ENCODE measurements around the gene COL4A2. TPM values are rescaled to one million over a fixed set of nuclear protein-coding genes. Genes with fewer than 3 reads are reported as not detected.

Gene COL4A2
- total RNA-seq, 4 donors from 2014 or later, result 43.0 to 72.7 (median 53.5) TPM

GRCh38 chr13:110334256-110334655, 27.2 kb downstream of the COL4A2 start:
- Histone ChIP-seq H3K9me3 (no peaks in the 10 kb centered on the region), H3K27me3 (no peaks in the 10 kb centered on the region), H3K4me1 (peaks cover 12% of the 10 kb centered on the region), H3K27ac (no peak overlapping the region), H3K36me3 (no peaks in the 10 kb centered on the region), H3K4me3 (no peak overlapping the region)
- no peak for DNase-seq (ENCODE audit: low spot score in 2 of 2)
- no peak for TF ChIP-seq CTCF (IDR thresholded peaks at IDR 0.05)
- TF ChIP-seq POLR2A (IDR thresholded peaks at IDR 0.05), result no peak
- TF ChIP-seq POLR2AphosphoS5 (IDR thresholded peaks at IDR 0.05), result no peak
- TF ChIP-seq EP300 (IDR thresholded peaks at IDR 0.05), result no peak
- 72% methylated on average over 8 of the region's 8 CpGs for WGBS

DNA sequence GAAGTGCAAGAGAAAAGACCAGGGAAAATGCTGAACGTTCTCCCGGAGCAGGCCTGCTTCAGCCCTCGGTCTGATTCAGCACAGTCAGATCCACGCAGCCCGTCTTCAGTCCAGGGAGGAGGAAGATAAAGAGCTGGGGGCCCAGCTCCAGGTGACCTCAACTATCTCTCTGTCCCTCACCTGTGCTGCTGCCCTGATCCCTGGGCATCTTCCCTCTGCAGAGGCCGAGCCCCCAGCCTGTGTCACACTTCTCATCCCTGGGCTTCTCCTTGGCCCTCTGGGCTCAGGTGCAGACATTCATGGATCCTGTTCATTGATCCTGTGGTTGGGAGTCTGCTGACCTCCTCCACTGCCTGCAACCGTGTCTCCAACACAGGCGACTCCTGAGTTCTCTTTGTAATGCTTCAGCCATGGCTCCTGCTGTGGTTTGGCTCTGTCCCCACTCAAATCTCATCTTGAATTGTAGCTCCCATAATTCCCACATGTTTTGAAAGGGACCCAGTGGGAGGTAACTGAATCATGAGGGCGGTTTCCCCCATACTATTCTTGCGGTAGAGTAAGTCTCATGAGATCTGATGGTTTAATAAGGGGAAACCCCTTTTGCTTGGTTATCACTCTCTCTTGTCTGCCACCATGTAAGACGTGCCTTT, 27.9 kb downstream of the COL4A2 start:
- 86% methylated on average over 11 of the region's 11 CpGs for WGBS
- Histone ChIP-seq H3K4me1 (peaks cover 18% of the 10 kb centered on the region), H3K27me3 (no peaks in the 10 kb centered on the region), H3K27ac (no peak overlapping the region), H3K9me3 (no peaks in the 10 kb centered on the region), H3K4me3 (no peak overlapping the region), H3K36me3 (no peaks in the 10 kb centered on the region)
- DNase-seq (ENCODE audit: low spot score in 2 of 2), result no peak
- no peak for TF ChIP-seq POLR2AphosphoS5 (IDR thresholded peaks at IDR 0.05)
- TF ChIP-seq EP300 (IDR thresholded peaks at IDR 0.05), result no peak
- no peak for TF ChIP-seq CTCF (IDR thresholded peaks at IDR 0.05)
- no peak for TF ChIP-seq POLR2A (IDR thresholded peaks at IDR 0.05)

DNA sequence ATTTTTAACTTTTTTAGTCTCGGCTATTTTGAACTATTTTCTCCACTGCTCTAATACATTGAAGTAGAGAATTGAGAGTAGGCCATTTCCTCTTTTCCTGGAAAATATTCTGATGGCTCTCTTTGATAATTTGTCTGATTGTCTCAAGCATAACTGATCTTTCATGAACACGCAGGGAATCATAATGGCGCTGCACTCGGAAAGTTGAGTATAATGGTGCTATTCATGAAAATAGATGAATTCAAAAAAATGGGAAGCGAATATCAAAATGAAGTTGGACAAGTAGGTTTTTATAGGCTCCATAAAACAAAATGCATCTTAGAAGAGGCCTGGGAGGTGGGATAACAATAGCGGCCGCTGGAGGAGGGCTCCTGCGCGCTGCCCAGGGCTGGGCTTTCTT, 29.0 kb downstream of the COL4A2 start:
- H3K9me3 ChIP-seq, result no peaks in the 10 kb centered on the region
- H3K4me1 ChIP-seq, result peaks cover 25% of the 10 kb centered on the region
- no peaks in the 10 kb centered on the region for H3K36me3 ChIP-seq
- H3K27me3 ChIP-seq, result no peaks in the 10 kb centered on the region
- 87% methylated on average over 9 of the region's 9 CpGs for WGBS
- TF ChIP-seq EP300 (IDR thresholded peaks at IDR 0.05) (no peak), POLR2A (IDR thresholded peaks at IDR 0.05) (no peak), CTCF (IDR thresholded peaks at IDR 0.05) (no peak), POLR2AphosphoS5 (IDR thresholded peaks at IDR 0.05) (no peak)
- no peak overlapping the region for H3K4me3 ChIP-seq
- no peak for DNase-seq (ENCODE audit: low spot score in 2 of 2)
- H3K27ac ChIP-seq, result no peak overlapping the region

GRCh38 chr13:110336681-110337080, 29.6 kb downstream of the COL4A2 start:
- TF ChIP-seq POLR2AphosphoS5 (IDR thresholded peaks at IDR 0.05) (no peak), EP300 (IDR thresholded peaks at IDR 0.05) (no peak), CTCF (IDR thresholded peaks at IDR 0.05) (no peak), POLR2A (IDR thresholded peaks at IDR 0.05) (no peak)
- H3K36me3 ChIP-seq, result no peaks in the 10 kb centered on the region
- no peak overlapping the region for H3K4me3 ChIP-seq
- H3K27ac ChIP-seq, result no peak overlapping the region
- DNase-seq (ENCODE audit: low spot score in 2 of 2), result no peak
- WGBS, result 76% methylated on average over 5 of the region's 5 CpGs
- H3K4me1 ChIP-seq, result peaks cover 30% of the 10 kb centered on the region
- no peaks in the 10 kb centered on the region for H3K9me3 ChIP-seq
- no peaks in the 10 kb centered on the region for H3K27me3 ChIP-seq

- H3K27me3 ChIP-seq, result no peaks in the 10 kb centered on the region
- H3K9me3 ChIP-seq, result no peaks in the 10 kb centered on the region
- no peaks in the 10 kb centered on the region for H3K36me3 ChIP-seq
- no peak for DNase-seq (ENCODE audit: low spot score in 2 of 2)
- H3K27ac ChIP-seq, result no peak overlapping the region
- H3K4me3 ChIP-seq, result no peak overlapping the region
- TF ChIP-seq POLR2AphosphoS5 (IDR thresholded peaks at IDR 0.05), result no peak
- TF ChIP-seq EP300 (IDR thresholded peaks at IDR 0.05), result no peak
- TF ChIP-seq POLR2A (IDR thresholded peaks at IDR 0.05), result no peak
- no peak for TF ChIP-seq CTCF (IDR thresholded peaks at IDR 0.05)
- H3K4me1 ChIP-seq, result peaks cover 31% of the 10 kb centered on the region
- WGBS, result 77% methylated on average over 7 of the region's 7 CpGs
Measured at GRCh38 chr13:110337247-110337646, 30.2 kb downstream of the COL4A2 start.

Measured in suprapubic skin (tissue), 4 donors.